Measurements from ENCODE around the gene PLEKHG5. TPM values are rescaled to one million over a fixed set of nuclear protein-coding genes. Genes with fewer than 3 reads are reported as not detected.

PLEKHG5 gene
- total and polyA plus RNA-seq, 2 donors (not counting 1 experiment from before 2014, with no cell fraction given) = 0.13 to 0.20 TPM

DNA sequence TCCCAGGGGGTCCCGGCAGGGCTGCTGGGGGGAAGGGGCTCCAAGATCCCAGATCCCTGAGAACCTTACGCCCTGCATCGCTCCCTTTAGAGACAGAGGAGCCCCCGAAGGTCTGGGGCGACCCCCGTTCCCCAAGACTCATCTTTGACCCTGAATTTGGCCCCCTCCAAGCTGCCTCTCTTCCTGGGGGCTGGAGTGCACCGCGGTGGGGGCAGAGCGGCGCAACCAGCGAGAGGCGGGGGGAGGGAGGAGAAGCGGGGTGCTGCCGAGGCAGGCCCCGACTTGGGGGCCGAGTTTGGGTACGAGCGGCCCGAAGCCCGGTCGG is 5.4 kb upstream of the PLEKHG5 start:
- peaks cover 34% of the 10 kb centered on the region for H3K27me3 Mint-ChIP-seq
- Histone ChIP-seq H3K9me3 (ENCODE audit: control extremely low read depth in 1 of 3, control insufficient read depth in 2 of 3, insufficient read depth in 1 of 3, low read length in 2 of 3) (no peaks in the 10 kb centered on the region), H3K36me3 (replicated peaks in 1 of 2; ENCODE audit: control extremely low read depth in 1 of 2, control insufficient read depth in 1 of 2, extremely low read depth in 1 of 2, insufficient read depth in 2 of 2, low read length in 1 of 2) (no peaks in the 10 kb centered on the region), H4K20me1 (ENCODE audit: control insufficient read depth, insufficient read depth, low read length, poor library complexity, severe bottlenecking) (no peaks in the 10 kb centered on the region), H3K4me2 (replicated peaks; ENCODE audit: low read depth, low read length, poor library complexity, severe bottlenecking) (peak overlapping the region; percentile 89), H3K9ac (ENCODE audit: low read length) (no peak overlapping the region), H3K4me1 (ENCODE audit: control insufficient read depth in 2 of 2, insufficient read depth in 2 of 2, low read length in 2 of 2) (peaks cover 13 to 17% of the 10 kb centered on the region in 2 donors), H3K27me3 (replicated peaks in 1 of 4; ENCODE audit: control extremely low read depth in 1 of 4, control insufficient read depth in 3 of 4, insufficient read depth in 4 of 4, low read length in 3 of 4) (peaks cover 0 to 40% (median 12%) of the 10 kb centered on the region in 4 experiments), H3K4me3 (ENCODE audit: control extremely low read depth in 1 of 5, extremely low read depth in 1 of 5, insufficient read depth in 1 of 5, low read depth in 2 of 5, low read length in 4 of 5) (peak overlapping the region in 1 of 5 experiments; percentile 35), H3K79me2 (ENCODE audit: control insufficient read depth, insufficient read depth, low read length) (no peaks in the 10 kb centered on the region), H2AFZ (ENCODE audit: insufficient read depth, low read depth, low read length, poor library complexity, severe bottlenecking) (no peak overlapping the region), H3K27ac (ENCODE audit: low read length in 2 of 2) (no peak overlapping the region)
- CTCF ChIA-PET = no interaction called here
- peaks cover 13% of the 10 kb centered on the region for H3K4me1 Mint-ChIP-seq
- WGBS (ENCODE audit: insufficient coverage) = 6% methylated on average over 21 of the region's 21 CpGs
- H3K4me3 Mint-ChIP-seq = peak overlapping the region; percentile 63
- H3K27ac Mint-ChIP-seq = no peak overlapping the region
- no peaks in the 10 kb centered on the region for H3K9me3 Mint-ChIP-seq (ENCODE audit: insufficient read depth)
- POLR2A ChIA-PET = no interaction called here
- intact Hi-C loops (cut with micrococcal nuclease) = no loop called here
- TF ChIP-seq EZH2 (IDR thresholded peaks at IDR 0.05; ENCODE audit: borderline replicate concordance, insufficient read depth, low read depth, low read length, poor library complexity, severe bottlenecking) = no peak
- TF ChIP-seq, protein P1, sequence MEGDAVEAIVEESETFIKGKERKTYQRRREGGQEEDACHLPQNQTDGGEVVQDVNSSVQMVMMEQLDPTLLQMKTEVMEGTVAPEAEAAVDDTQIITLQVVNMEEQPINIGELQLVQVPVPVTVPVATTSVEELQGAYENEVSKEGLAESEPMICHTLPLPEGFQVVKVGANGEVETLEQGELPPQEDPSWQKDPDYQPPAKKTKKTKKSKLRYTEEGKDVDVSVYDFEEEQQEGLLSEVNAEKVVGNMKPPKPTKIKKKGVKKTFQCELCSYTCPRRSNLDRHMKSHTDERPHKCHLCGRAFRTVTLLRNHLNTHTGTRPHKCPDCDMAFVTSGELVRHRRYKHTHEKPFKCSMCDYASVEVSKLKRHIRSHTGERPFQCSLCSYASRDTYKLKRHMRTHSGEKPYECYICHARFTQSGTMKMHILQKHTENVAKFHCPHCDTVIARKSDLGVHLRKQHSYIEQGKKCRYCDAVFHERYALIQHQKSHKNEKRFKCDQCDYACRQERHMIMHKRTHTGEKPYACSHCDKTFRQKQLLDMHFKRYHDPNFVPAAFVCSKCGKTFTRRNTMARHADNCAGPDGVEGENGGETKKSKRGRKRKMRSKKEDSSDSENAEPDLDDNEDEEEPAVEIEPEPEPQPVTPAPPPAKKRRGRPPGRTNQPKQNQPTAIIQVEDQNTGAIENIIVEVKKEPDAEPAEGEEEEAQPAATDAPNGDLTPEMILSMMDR (IDR thresholded peaks at IDR 0.05) = no peak
- ATAC-seq (ENCODE audit: low read depth) (no peak), DNase-seq (no peak)

DNA sequence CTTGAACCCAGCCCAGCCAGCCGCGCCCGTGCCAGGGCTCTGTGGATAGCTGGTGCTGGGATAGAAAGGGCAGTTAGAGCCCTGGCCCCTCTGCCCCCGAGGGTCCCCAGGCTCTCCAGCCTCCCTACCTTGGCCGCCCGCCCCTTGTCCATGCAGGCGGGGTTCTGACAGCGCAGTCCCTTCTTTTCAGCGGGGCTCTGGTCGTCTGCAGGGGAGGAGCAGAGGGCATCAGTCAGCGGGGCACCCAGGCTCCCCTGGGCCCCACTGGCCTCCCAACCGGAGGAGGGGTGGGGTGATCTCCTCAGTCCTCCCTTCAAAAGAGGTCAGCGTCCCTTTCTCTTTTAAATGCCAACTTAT is 4.9 kb upstream of the PLEKHG5 start:
- CTCF ChIA-PET = no interaction called here
- Histone ChIP-seq H3K9me3 (ENCODE audit: control extremely low read depth in 1 of 3, control insufficient read depth in 2 of 3, insufficient read depth in 1 of 3, low read length in 2 of 3) (no peaks in the 10 kb centered on the region), H2AFZ (ENCODE audit: insufficient read depth, low read depth, low read length, poor library complexity, severe bottlenecking) (no peak overlapping the region), H3K4me1 (ENCODE audit: control insufficient read depth in 2 of 2, insufficient read depth in 2 of 2, low read length in 2 of 2) (peaks cover 13 to 17% of the 10 kb centered on the region in 2 donors), H4K20me1 (ENCODE audit: control insufficient read depth, insufficient read depth, low read length, poor library complexity, severe bottlenecking) (no peaks in the 10 kb centered on the region), H3K27me3 (replicated peaks in 1 of 4; ENCODE audit: control extremely low read depth in 1 of 4, control insufficient read depth in 3 of 4, insufficient read depth in 4 of 4, low read length in 3 of 4) (peaks cover 0 to 38% (median 12%) of the 10 kb centered on the region in 4 experiments), H3K4me2 (replicated peaks; ENCODE audit: low read depth, low read length, poor library complexity, severe bottlenecking) (peak overlapping the region; percentile 89), H3K9ac (ENCODE audit: low read length) (no peak overlapping the region), H3K27ac (ENCODE audit: low read length in 2 of 2) (no peak overlapping the region), H3K79me2 (ENCODE audit: control insufficient read depth, insufficient read depth, low read length) (no peaks in the 10 kb centered on the region), H3K36me3 (replicated peaks in 1 of 2; ENCODE audit: control extremely low read depth in 1 of 2, control insufficient read depth in 1 of 2, extremely low read depth in 1 of 2, insufficient read depth in 2 of 2, low read length in 1 of 2) (no peaks in the 10 kb centered on the region), H3K4me3 (ENCODE audit: control extremely low read depth in 1 of 5, extremely low read depth in 1 of 5, insufficient read depth in 1 of 5, low read depth in 2 of 5, low read length in 4 of 5) (no peak overlapping the region)
- peaks cover 17% of the 10 kb centered on the region for H3K4me1 Mint-ChIP-seq
- H3K27ac Mint-ChIP-seq = no peak overlapping the region
- peak overlapping the region; percentile 63 for H3K4me3 Mint-ChIP-seq
- DNase-seq = no peak
- POLR2A ChIA-PET = no interaction called here
- no peak for ATAC-seq (ENCODE audit: low read depth)
- no peak for TF ChIP-seq EZH2 (IDR thresholded peaks at IDR 0.05; ENCODE audit: borderline replicate concordance, insufficient read depth, low read depth, low read length, poor library complexity, severe bottlenecking)
- TF ChIP-seq, protein P1 (IDR thresholded peaks at IDR 0.05) = no peak
- peaks cover 32% of the 10 kb centered on the region for H3K27me3 Mint-ChIP-seq
- no peaks in the 10 kb centered on the region for H3K9me3 Mint-ChIP-seq (ENCODE audit: insufficient read depth)
- WGBS (ENCODE audit: insufficient coverage) = 41% methylated on average over 6 of the region's 13 CpGs
- intact Hi-C loops (cut with micrococcal nuclease) = no loop called here

All from B cell (primary cell).